ENCODE data around the gene C1QTNF7. TPM values are rescaled to one million over a fixed set of nuclear protein-coding genes. Genes with fewer than 3 reads are reported as not detected.

Gene C1QTNF7
- total RNA-seq, 1 donor from 2014 or later = 52.7 TPM

DNA sequence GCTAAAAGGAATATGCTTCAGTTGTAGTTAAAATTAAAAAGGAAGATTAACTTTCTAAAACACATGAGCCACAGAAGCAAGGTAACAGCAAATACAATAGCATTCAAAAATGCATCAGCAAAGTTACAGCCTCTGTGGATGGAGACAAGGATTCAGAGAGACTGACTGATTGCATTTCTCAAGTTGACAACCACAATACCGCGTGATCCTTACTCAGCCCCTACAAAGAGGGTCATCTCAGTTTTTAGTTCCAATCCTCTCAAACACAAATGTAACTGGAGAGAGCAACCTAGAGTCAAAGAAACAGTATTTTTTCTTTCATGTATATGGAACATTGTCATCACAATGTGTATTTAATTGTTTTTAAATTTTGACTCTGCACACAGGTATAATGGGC is 14.2 kb upstream of the C1QTNF7 start:
- DNase-seq (ENCODE audit: low spot score) = no peak

DNA sequence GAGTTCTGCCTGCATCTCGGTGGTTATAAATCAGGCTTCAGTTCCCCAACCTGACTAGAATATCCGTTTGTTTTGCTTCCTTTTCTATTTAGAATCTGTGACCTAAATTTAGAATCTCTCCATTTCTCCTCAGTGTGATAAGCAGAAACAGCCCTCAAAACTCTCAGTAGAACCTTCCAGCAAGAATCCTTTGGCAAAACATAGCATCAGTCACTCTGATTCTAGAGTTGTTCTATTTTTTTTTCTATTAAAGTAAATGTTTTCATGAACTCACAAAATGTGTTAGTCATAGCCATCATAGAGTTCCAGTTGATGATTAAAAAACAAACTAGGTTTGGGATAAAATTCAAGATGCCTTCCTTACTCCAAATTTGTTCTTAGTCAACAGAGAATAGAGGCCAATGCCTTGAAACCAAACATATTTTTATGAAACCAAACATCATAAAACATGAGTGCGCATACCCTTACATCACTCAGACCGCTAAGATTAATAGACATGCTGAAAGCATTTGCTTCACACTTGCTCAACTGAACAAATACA is 13.2 kb upstream of the C1QTNF7 start:
- peak; percentile 69 for DNase-seq (ENCODE audit: low spot score)

DNA sequence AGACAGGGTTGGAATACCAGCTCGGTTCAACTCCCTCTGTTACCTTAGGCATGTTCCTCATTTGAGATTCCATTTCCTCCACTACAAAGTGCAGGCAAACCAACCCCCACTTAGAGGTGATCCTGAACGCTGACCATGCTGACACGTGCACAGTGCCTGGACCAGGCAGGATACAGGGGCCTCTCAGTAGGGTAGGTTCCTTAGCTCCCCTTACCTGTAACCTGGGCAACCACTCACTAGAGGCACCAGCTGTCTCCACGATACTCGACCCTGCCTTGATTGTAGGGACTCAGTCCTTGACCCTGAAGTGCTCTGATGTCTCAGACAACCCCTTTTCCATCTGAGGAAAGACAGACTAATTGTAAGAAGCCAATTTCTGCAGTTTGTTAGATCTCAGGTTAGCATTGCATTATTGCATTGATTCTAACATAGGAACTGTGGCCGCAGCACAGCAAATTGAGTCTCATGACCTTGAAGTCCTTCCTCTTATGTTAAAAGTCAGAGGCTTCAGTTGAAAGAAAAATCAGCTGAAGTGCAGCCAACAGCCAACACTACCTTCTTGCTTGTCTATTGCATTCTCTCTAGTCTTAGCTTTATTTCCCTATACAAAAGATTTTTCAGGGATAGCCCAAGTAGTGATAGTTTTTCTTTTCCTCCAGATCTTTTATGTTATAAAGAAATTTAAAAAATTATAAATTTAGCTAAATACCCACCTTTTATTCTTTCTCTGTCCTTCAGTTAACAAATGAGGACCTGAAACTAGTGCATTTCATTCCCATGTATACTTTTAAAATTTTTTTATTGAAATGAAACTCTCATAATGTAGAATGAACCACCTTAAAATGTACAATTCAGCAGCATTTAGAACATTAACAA is 11.2 kb upstream of the C1QTNF7 start:
- no peak for DNase-seq (ENCODE audit: low spot score)

DNA sequence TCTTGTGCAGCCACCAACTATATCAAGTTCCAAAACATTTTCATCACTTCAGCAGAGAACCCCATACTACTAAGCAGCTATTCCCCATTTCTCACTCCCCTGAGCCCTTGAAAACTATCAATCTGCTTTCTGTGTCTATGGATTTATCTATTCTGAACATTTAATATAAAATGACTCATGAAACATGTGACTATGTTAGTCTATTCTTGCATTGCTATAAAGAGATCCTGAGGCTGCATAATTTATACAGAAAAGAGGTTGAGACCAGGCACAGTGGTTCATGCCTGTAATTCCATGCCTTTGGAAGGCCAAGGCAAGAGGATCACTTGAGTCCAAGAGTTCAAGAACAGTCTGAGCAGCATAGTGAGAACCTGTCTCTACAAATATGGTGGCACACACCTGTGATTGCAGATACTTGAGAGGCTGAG is 10.6 kb upstream of the C1QTNF7 start:
- no peak for DNase-seq (ENCODE audit: low spot score)

DNA sequence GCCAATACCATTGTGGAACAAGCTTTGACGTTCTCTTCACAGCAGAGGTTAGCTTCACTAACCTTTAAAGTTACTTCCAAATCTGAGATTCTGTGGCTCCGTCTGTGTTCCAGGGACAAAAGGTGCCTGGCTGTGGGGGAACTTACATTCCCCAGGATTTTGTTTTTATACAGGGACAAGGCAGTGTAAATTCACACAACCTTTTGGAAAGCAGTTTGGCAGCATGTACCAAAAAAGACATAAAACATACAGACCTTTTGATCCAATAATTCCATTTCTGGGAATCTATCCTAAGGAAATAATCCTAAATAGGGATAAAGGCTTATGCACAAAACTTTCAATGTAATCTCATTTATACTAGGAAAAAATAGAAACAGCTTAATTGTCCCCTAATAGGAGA is 8.9 kb upstream of the C1QTNF7 start:
- DNase-seq (ENCODE audit: low spot score) = peak; percentile 83

DNA sequence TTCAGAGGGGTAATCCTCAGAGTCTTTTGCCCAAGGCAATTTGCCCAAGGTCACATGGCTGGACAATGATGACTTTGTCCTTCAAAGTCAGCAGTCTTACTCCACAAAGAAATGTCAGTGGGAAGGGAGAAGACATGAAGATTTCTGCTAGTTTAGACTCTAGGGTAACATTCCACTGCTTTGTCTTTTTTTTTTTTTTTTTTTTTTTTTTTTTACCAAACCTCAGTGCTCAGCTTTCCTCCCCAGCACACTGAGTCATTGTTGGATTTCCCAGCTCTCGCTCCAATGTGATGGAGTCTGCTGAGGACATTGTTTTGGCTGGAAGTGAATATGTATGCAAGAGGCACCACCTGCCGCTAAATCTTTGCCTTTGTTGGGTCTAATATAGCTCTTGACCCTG is 7.2 kb upstream of the C1QTNF7 start:
- DNase-seq (ENCODE audit: low spot score) = no peak

DNA sequence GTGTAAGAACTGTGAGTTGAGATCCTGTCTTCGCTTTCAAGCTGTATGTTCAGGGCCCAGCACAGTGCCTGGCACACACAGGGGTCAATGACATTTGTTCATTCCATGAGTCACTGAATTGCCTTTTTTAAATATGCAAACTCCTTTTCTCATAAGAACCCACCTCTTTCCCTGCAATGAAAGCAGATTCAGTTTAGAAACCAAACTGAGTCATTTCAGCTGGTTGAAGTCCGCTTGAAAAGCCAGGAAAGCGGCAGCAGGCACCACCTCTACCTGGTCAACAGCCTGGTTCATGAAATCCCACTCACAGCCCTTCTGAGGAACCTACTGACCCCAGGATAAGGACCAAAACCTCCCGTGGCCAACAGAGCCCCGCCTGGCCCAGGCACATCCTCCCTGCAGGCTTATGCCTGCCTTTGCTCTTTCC is 4.5 kb upstream of the C1QTNF7 start:
- no peak for DNase-seq (ENCODE audit: low spot score)

DNA sequence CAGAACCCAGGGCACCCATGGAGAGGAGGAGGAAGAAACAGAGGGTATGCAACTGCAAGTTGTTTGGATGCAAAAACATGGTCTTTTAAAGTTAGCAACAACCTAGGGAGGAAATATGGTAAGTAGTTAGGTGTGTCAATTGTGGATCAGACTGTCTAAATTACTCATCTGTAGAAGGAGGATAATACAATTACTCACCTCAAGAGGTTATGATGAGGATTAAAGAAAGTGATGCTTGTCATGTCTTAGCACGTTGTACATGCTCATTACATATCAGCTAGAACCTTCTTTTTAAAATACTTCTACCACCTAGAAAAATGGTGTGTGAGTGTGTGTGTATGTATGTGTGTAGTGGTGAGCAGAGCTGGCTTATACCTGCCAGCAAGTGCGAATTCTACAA is 2.3 kb upstream of the C1QTNF7 start:
- no peak for DNase-seq (ENCODE audit: low spot score)

DNA sequence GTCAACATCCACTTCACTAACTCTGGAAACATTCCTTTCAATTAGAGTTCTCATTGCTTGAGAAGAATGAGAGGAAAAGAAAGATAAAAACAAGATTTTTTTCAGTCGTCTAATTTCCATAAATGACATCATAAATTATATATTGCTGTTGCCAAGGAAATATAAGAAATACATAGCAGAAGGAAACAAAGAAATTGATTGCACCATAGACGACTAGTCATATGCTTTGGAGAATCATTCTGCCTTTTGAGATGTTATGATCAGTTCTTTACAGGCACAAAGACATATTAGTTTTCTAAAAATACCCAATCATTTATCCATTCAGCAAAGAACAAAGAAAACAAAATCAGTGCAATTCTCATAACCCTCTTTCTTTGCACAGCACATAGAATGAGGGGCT is 672 bp upstream of the C1QTNF7 start:
- no peak for DNase-seq (ENCODE audit: low spot score)

DNA sequence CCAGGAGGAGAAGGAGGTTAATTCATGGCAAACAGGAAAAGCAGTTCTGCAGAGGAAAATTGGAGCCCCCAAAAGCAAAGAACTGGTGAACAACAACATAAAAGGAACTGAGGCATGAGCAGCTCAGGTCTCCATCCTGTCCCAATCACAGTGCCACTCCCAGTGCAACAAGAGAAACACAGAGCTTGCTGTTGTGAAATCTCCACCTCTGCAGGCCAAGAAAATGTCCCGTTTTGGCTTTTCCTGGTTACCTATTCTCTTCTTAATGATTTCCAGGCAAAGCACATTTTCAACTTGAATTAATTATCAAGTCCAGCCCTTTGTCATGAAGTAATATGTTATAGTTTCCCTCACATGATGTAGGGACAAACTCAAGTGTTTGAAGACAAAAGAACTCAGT is 778 bp downstream of the C1QTNF7 start:
- DNase-seq (ENCODE audit: low spot score) = no peak

DNA sequence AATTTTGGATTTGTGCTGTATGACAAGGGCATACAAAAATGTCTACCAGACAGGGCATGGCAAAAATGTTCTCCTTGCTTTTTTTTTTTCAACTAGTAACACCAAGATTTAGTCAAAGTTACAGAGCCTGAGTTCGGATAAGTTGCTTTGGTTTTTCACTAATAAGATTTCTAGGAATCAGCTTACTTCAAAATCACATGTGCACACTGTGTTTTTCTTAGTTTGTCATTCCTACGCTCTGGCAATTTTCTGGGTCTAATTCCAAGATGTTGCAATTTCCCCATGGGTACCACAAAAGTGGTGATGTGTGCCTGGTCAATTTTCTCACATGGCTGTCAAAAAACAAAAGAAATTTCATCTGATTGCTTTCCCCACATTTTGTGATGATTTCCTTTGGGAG is 6.3 kb downstream of the C1QTNF7 start:
- DNase-seq (ENCODE audit: low spot score) = peak; percentile 40

DNA sequence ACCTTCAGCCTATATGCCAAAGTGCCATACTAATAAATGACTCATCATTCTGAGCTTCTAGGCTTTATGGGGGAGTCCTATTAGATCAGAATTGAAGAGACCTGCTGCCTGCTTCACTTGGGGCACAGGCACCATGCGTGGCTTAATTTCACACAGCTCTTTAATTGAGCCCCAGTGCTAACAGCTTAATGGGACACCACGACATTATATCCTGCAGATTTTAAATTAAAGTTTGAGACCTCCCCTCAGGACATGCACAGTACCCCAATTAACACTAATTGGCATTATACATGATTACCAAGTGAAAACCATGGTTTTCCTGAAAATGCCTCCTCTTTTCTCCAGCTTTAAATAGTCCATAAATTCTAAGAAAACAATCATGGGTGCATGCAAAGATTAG is 6.8 kb downstream of the C1QTNF7 start:
- DNase-seq (ENCODE audit: low spot score) = no peak

DNA sequence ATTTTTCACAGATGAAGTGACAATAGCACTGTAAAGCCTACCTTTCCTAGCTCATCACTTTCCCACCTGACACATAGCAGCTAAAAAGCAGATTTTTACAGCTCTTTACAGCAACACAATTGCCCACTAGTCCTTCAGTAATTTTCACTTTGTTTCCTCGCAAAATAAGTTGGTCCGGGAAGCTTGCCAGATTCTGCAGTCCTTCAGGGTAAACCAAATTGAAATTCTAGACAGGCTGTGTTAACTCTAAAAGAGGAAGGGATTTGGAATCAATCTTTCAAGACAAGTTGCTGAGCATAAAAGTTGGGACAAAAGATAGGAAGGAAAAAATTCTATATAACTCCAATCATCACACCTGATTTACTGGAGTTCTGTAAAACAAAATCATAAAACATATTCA is 8.7 kb downstream of the C1QTNF7 start:
- peak; percentile 78 for DNase-seq (ENCODE audit: low spot score)

DNA sequence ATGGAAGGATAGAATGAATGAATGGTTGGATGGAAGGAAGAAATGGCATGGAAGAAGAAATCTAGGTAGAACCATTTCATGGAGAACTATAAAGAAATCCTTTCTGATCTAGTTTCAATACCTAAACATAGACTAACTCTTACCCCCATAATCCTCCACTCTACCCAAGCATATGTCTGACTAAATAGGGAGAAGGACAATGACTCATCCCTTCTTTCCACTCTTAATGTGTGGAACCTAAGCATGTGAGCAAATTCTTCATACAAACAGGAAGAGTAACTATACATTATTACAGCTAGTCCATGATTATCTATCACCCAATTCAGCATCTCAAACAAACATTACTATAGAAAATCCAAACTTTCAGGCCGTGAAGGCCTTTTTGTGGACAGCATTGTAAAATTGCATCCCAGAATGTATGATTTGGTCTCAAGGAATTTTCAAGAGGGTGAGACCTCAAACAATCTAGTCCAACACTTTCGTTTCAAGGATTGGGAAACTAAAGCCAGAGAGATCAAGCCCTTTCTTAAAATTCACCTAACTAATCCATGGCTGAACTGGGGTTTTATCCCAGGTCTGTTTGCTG is 11.2 kb downstream of the C1QTNF7 start:
- no peak for DNase-seq (ENCODE audit: low spot score)

DNA sequence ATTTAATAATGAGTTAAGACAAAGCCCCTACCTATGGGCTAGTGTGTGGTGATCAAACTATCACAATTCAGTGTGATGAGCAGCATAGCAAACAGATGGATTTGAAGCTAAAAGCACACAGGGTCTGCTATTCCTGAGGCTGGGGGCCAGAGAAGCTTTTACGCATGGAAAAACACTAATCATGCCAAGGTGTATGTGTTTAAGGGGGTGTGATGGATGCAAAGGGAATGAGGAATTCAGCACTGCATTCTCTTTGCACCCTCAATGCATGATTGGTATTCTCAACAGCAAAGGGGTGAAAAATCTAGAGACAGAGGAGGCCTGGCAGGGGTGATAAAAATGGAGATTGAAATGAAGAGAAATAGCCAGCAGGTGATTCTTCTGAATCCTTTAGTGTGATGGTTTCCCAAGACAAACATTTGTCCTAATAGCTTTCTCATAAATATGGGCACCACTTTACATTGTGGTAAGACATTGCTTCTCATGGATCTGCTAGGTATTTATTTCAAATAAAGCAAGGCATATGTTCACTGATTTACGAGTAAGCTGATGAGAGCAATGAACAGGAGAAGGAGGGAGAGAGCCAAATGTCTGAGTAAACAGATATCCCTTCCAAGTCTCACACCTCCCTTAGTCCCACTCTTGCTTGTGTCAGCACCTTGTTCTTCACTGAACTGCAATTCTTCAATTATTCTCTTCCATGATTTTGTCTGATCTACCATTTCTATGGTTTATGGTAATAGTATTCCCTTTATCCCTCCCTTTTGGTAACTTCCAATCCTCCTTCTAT is 15.7 kb downstream of the C1QTNF7 start:
- DNase-seq (ENCODE audit: low spot score) = no peak

DNA sequence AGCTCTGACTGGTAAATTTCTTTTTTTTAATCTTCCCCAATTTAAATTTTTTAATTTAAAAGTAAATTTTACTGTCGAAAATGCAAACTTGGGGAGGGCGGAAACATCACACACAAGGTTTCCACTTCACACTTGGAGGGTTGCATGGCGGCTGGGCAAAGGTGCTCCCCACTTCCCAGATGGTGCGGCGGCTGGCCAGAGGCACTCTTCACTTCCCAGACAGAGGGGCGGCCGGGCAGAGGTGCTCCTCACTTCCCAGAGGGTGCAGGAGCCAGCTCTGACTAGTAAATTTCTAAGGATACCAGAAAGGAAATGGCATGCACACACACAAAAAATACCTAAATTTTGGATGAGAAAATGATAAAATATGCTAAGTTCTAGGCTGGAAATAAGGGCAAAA is 16.4 kb downstream of the C1QTNF7 start:
- DNase-seq (ENCODE audit: low spot score) = no peak

DNA sequence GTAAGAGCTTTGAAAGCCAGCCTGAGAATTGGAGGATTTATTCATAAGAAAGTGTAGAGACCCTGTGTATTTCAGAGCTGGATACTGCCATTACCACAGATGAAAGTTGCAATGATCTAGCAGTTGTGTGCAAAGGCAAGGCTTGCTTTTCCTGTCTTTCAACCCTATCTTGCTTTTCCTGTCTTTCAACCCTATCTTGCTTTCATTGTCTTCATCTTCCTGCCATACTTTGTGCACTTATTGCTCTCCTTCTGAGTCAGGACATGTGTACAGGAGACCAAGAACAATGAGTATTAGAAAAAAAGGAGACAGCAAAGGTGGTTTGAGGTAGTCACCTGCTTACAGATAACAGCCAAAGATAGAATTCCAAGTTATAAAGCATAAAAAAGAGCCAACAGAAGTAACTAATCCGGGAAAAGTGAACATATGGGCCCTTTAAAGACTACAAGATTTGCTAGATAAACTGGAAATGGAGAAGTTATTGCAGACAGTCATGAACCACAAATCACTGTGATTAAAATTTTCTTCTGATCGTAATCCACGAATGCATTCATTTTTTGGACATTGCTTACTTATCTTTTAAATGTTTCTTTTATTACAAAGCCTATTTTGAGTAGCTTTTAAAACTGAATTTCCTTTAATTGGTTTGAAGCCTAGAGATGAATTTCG is 17.2 kb downstream of the C1QTNF7 start:
- peak; percentile 88 for DNase-seq (ENCODE audit: low spot score)

DNA sequence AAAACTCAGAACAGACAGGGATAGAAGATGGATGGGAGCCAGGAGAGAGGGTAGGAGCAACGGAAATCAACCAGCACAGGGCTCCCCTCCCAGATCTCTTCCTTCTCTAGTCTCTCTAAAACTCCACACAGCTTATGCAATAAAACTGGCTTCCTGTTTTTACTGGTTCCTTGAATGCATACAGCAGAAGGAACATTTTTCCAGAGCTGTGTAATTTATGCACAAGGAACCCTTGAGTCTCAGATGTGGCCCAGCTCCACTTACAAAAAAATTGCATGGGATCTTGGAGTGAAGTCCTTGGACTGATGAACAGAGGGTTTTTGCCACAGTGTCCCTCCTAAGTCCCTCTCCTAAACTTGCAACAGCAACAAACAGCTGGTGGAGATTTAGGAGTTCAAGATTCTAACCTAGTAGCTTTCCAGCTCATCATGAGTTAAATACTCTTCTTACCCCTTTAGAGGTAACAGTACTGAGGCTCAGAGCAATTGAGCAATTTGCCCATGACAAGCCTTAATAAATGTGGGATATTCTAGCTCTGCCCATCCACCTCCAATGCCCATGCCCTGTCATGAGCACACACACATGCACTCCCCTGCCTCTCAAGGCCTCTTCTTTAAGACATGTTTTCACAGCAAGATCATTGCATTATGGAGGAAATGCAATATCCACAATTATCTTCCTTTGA is 23.5 kb downstream of the C1QTNF7 start:
- DNase-seq (ENCODE audit: low spot score) = peak; percentile 90

DNA sequence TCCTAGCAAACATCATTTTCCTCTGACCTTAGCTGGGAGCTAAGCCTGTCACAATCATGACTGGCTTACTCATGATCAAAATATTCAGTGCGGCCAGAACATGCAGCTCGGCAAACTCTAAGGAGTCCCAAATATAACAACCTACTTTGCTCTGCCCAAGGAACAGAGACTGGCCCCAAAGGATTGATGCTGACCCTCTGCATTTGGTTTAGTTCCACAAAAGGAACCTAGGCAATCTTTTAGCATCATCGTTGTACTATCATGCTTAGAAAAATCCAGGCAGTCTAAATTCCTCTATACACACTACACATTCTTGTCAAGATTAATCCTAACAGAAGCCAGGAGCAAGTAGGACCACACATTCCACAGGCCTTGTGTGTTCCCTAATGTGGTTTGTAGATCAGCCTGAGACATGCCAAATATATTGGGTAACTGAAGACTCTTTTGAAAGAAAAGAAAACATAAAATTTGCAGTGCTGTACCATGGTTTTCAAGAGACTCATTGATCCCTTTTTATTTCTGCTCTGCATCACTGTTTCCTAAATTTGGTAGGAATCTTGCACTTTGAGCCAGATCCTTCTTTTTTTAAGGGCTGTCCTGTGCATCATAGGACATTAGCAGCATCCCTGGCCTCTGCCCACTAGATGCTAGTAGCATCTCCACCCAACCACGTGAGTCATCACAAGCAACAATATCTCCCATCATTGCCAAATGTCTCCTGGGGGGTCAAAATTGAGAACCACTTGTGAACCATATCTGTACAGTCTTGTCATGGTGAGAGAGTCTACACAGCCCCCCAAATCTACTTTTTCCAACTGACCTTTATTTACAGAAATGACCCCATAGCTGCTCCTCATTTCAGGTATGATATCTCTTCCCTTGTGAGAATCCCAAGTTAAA is 24.3 kb downstream of the C1QTNF7 start:
- DNase-seq (ENCODE audit: low spot score) = peak; percentile 91

DNA sequence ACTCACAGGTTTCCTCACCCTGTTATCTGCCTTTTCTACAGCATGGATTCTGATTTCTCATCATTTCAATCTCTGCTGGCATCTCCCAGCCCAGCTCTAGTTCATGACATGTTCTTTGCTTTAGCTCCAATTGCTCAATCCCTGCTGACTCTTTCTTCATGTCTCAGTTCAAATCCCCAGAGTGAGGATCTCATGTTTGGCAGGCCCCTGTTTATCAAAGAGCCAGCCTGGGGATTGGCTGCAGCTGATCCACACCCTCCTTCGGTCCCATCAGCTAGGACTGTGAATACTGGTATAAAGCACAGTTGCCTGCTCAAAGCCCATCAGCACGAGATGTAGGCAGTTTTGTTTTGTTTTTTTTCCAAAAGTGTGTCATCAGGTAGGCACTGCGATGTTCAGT is 27.5 kb downstream of the C1QTNF7 start:
- peak; percentile 87 for DNase-seq (ENCODE audit: low spot score)

Data from umbilical cord (tissue), 2 donors.